CD4-positive, alpha-beta memory T cell (primary cell): ENCODE results near the gene FBXW10B. TPM values are rescaled to one million over a fixed set of nuclear protein-coding genes. Genes with fewer than 3 reads are reported as not detected.
"Not testable (repeated sequence)": the region's sequence is repeated elsewhere in the genome, so short reads cannot be mapped to it uniquely, and the experiment has no call there.

Experiments
- CTCF ChIA-PET: fragments of 350-600 bp; sonication (Branson Sonifier 250); formaldehyde crosslinking; loops from one replicate; lab custom pipeline; 2021; ENCODE audit warnings: inconsistent platforms; ENCODE audit not compliant: partially characterized antibody; lab: Charles Lee
- POLR2A ChIA-PET: fragments of 350-600 bp; sonication (Branson Sonifier 250); formaldehyde crosslinking; loops from one replicate; lab custom pipeline; 2021; ENCODE audit not compliant: partially characterized antibody; lab: Charles Lee
- DNase-seq, 5 donors: peaks; one replicate each; pipeline versions ENCODE4 v3.0.0 to v3.0.0-alpha.2; 2020 to 2022; ENCODE audit warnings: mixed read lengths in 1 of 5
- H3K27ac ChIP-seq: one replicate; pipeline ENCODE4 v1.7.0; 2013; ENCODE audit warnings: low read depth, low read length
- H3K27me3 ChIP-seq: 2 replicates; pipeline ENCODE4 v1.7.0; 2013; ENCODE audit warnings: mild to moderate bottlenecking, low read length, moderate library complexity; ENCODE audit not compliant: insufficient read depth
- H3K36me3 ChIP-seq: 2 replicates; pipeline ENCODE4 v1.7.0; 2013; ENCODE audit warnings: mild to moderate bottlenecking, low read length, moderate library complexity; ENCODE audit not compliant: insufficient read depth
- H3K4me1 ChIP-seq: 2 replicates; pipeline ENCODE4 v1.7.0; 2013; ENCODE audit warnings: mild to moderate bottlenecking, low read length, moderate library complexity; ENCODE audit not compliant: insufficient read depth
- H3K4me3 ChIP-seq, 2 donors: one replicate each; pipeline ENCODE4 v1.7.0; 2013; ENCODE audit warnings: low read length in 2 of 2, mild to moderate bottlenecking in 1 of 2
- H3K9me3 ChIP-seq, 2 donors: one replicate each; pipeline ENCODE4 v1.7.0; 2013; ENCODE audit warnings: low read length in 2 of 2, control low read depth in 1 of 2; ENCODE audit not compliant: control insufficient read depth in 1 of 2
- H3K27ac Mint-ChIP-seq, 7 donors: one replicate each; pipeline ENCODE4 v1.8.0; 2020 to 2021; ENCODE audit warnings: mixed read lengths in 7 of 7, mild to moderate bottlenecking in 6 of 7, inconsistent platforms in 3 of 7, moderate library complexity in 3 of 7
- H3K27me3 Mint-ChIP-seq, 2 donors: one replicate each; pipeline ENCODE4 v1.8.0; 2020 to 2021; ENCODE audit warnings: mixed read lengths in 2 of 2
- H3K36me3 Mint-ChIP-seq, 2 donors: one replicate each; pipeline ENCODE4 v1.8.0; 2020 to 2021; ENCODE audit warnings: mixed read lengths in 2 of 2, inconsistent platforms in 1 of 2, mild to moderate bottlenecking in 1 of 2
- H3K4me1 Mint-ChIP-seq, 4 donors: one replicate each; pipeline ENCODE4 v1.8.0; 2020 to 2021; ENCODE audit warnings: mixed read lengths in 4 of 4, mild to moderate bottlenecking in 1 of 4
- H3K4me3 Mint-ChIP-seq, 8 donors: one replicate each; pipeline ENCODE4 v1.8.0; 2020 to 2021; ENCODE audit warnings: mixed read lengths in 8 of 8, mild to moderate bottlenecking in 7 of 8, moderate library complexity in 6 of 8, inconsistent platforms in 3 of 8
- H3K9me3 Mint-ChIP-seq, 8 donors: one replicate each; pipeline ENCODE4 v1.8.0; 2020 to 2021; ENCODE audit warnings: mixed read lengths in 8 of 8, mild to moderate bottlenecking in 5 of 8, inconsistent platforms in 3 of 8, moderate library complexity in 1 of 8
- intact Hi-C: fragments of 100-400 bp; cut with micrococcal nuclease; formaldehyde crosslinking; loops from one replicate; pipeline ENCODE4 v1.15.1; 2023
- polyA plus RNA-seq, 2 donors: library from polyadenylated mRNA; unstranded; fragments of 300-500 nt; fragmentation: Illumina TruSeq; gene quantifications; one replicate each; pipeline ENCODE4 v1.2.3, GENCODE V29; 2021
- total RNA-seq, 2 experiments: library from RNA; stranded (reverse); gene quantifications; one replicate each; pipeline ENCODE4 v1.2.3, GENCODE V29; 2021

The FBXW10B gene
- total and polyA plus RNA-seq, 4 experiments from 2014 or later = 0.26 to 0.89 TPM; not detected in 2

- intact Hi-C loops, H3K27ac Mint-ChIP-seq, CTCF ChIA-PET, H3K9me3 Mint-ChIP-seq, H3K4me3 Mint-ChIP-seq, DNase-seq, H3K27ac ChIP-seq, H3K4me3 ChIP-seq, H3K36me3 Mint-ChIP-seq, H3K36me3 ChIP-seq, H3K4me1 ChIP-seq, H3K9me3 ChIP-seq, POLR2A ChIA-PET, H3K27me3 Mint-ChIP-seq, H3K27me3 ChIP-seq, H3K4me1 Mint-ChIP-seq: not testable (repeated sequence)
Measured at GRCh38 chr17:15574660-15575059, 44.8 kb downstream of the FBXW10B start.

GRCh38 chr17:15573870-15574269 lies 45.6 kb downstream of the FBXW10B start:
- H3K36me3 ChIP-seq, H3K9me3 Mint-ChIP-seq, H3K4me1 Mint-ChIP-seq, H3K27me3 ChIP-seq, H3K36me3 Mint-ChIP-seq, H3K4me3 Mint-ChIP-seq, H3K4me3 ChIP-seq, H3K9me3 ChIP-seq, intact Hi-C loops, DNase-seq, H3K27ac Mint-ChIP-seq, CTCF ChIA-PET, H3K27me3 Mint-ChIP-seq, POLR2A ChIA-PET, H3K4me1 ChIP-seq, H3K27ac ChIP-seq: not testable (repeated sequence)

Other genes with a start within 250 kb of the FBXW10B start
- gene CDRT4, start 152.1 kb downstream of the FBXW10B start, total RNA-seq = 10 to 100 TPM in 1 of 2 experiments, 1 to 10 TPM in 1; 9.6 to 17.3 TPM
- gene CDRT4, start 152.1 kb downstream of the FBXW10B start, polyA plus RNA-seq = 1 to 10 TPM; 1.9 to 2.0 TPM
- 10 to 100 TPM; 26.4 to 34.5 TPM for gene TVP23C, start 56.2 kb downstream of the FBXW10B start, total RNA-seq
- 1 to 10 TPM; 5.8 to 6.9 TPM for gene TVP23C, start 56.2 kb downstream of the FBXW10B start, polyA plus RNA-seq
- gene TRIM16, start 64.6 kb upstream of the FBXW10B start, total RNA-seq = 10 to 100 TPM in 1 of 2 experiments, 1 to 10 TPM in 1; 8.3 to 11.2 TPM
- gene TRIM16, start 64.6 kb upstream of the FBXW10B start, polyA plus RNA-seq = 1 to 10 TPM; 4.2 to 5.6 TPM
- 10 to 100 TPM; 30.3 to 35.4 TPM for gene ZNF286A, start 80.0 kb upstream of the FBXW10B start, total RNA-seq
- gene ZNF286A, start 80.0 kb upstream of the FBXW10B start, polyA plus RNA-seq = 10 to 100 TPM; 10.8 to 13.5 TPM
- under 1 TPM; 0.19 to 0.49 TPM for gene TBC1D26, start 112.6 kb upstream of the FBXW10B start, total RNA-seq
- gene TBC1D26, start 112.6 kb upstream of the FBXW10B start, polyA plus RNA-seq = not detected